MM.1S (cell line): ENCODE results near the gene PKIG.

Source experiments
- EZH2 ChIP-seq: fragments of 300-600 bp; sonication (generic); optimal IDR thresholded peaks from 2 replicates; pipeline ENCODE3; 2017; ENCODE audit warnings: low read depth, mild to moderate bottlenecking, antibody characterized with exemption, low read length, mixed read lengths
- EZH2phosphoT487 ChIP-seq: fragments of 300-600 bp; sonication (generic); IDR thresholded peaks from 2 replicates; pipeline ENCODE4 v1.6.1; 2018; ENCODE audit warnings: antibody characterized with exemption, low read length
- TF ChIP-seq, protein P1 (sequence below): fragments of 300-600 bp; sonication (generic); IDR thresholded peaks from 2 replicates; pipeline ENCODE4 v1.5.1; 2016; ENCODE audit warnings: antibody characterized with exemption, low read length, mixed read lengths

DNA sequence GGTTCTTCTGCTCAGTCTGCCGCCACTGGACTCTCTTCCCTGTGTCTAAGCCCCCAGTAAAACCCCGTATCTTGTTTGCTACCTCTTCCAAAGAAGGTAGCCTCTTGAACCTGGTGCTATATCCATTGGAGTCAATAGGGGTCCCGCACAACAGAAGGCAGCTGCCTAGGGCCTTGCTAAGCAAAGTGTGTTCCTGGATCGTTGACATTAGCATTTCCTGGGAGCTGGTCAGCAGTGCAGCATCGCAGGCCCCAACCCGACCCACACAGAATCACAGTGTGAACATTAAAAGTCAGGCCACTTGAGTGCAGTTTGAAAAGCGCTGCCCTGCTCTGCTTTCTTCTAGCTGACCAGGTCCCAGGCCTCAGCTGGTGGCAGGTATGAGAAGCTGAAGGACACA is 66.2 kb downstream of the PKIG start:
- TF ChIP-seq, protein P1, sequence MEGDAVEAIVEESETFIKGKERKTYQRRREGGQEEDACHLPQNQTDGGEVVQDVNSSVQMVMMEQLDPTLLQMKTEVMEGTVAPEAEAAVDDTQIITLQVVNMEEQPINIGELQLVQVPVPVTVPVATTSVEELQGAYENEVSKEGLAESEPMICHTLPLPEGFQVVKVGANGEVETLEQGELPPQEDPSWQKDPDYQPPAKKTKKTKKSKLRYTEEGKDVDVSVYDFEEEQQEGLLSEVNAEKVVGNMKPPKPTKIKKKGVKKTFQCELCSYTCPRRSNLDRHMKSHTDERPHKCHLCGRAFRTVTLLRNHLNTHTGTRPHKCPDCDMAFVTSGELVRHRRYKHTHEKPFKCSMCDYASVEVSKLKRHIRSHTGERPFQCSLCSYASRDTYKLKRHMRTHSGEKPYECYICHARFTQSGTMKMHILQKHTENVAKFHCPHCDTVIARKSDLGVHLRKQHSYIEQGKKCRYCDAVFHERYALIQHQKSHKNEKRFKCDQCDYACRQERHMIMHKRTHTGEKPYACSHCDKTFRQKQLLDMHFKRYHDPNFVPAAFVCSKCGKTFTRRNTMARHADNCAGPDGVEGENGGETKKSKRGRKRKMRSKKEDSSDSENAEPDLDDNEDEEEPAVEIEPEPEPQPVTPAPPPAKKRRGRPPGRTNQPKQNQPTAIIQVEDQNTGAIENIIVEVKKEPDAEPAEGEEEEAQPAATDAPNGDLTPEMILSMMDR: no peak
- TF ChIP-seq EZH2: no peak
- TF ChIP-seq EZH2phosphoT487: no peak
